Measurements from ENCODE around the gene TBC1D22B. TPM values are rescaled to one million over a fixed set of nuclear protein-coding genes. Genes with fewer than 3 reads are reported as not detected.

The TBC1D22B gene
- total and polyA plus RNA-seq, 2 experiments from 2014 or later = 9.1 to 19.9 TPM

DNA sequence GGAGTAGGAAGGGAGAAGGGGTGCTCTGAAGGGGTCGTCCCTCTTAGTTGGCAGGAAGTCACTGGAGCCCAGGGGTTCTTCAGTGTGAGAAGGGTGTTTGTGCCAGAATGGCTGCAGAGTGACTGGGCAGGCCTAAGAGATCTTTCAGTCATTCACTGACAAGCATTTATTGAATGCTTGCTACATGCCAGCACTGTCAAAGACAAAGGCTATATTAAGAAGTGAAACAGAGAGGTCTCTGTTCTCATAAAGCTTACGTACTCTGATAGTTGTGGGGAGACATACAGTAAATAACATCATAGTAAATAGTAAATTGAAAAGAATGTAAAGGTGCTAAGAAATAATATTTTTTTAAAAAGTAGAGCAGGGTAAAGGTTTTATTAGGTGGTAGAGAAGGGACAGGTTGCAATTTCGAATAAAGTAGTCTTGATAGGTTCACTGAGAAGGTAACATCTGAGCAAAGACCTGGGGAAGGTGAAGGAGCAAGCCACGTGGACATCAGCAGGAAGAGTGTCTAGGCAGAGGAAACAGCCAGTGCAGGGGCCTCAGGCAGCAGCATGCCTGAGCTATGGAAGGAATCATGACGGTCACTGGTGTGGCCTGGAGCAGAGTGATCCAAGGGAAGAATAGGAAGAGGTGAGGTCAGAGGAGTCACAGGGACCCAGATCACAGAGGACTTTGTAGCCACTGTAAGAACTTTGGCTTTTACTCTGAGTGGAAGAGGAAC lies 59.9 kb downstream of the TBC1D22B start (continued):
- TF ChIP-seq, protein P1, sequence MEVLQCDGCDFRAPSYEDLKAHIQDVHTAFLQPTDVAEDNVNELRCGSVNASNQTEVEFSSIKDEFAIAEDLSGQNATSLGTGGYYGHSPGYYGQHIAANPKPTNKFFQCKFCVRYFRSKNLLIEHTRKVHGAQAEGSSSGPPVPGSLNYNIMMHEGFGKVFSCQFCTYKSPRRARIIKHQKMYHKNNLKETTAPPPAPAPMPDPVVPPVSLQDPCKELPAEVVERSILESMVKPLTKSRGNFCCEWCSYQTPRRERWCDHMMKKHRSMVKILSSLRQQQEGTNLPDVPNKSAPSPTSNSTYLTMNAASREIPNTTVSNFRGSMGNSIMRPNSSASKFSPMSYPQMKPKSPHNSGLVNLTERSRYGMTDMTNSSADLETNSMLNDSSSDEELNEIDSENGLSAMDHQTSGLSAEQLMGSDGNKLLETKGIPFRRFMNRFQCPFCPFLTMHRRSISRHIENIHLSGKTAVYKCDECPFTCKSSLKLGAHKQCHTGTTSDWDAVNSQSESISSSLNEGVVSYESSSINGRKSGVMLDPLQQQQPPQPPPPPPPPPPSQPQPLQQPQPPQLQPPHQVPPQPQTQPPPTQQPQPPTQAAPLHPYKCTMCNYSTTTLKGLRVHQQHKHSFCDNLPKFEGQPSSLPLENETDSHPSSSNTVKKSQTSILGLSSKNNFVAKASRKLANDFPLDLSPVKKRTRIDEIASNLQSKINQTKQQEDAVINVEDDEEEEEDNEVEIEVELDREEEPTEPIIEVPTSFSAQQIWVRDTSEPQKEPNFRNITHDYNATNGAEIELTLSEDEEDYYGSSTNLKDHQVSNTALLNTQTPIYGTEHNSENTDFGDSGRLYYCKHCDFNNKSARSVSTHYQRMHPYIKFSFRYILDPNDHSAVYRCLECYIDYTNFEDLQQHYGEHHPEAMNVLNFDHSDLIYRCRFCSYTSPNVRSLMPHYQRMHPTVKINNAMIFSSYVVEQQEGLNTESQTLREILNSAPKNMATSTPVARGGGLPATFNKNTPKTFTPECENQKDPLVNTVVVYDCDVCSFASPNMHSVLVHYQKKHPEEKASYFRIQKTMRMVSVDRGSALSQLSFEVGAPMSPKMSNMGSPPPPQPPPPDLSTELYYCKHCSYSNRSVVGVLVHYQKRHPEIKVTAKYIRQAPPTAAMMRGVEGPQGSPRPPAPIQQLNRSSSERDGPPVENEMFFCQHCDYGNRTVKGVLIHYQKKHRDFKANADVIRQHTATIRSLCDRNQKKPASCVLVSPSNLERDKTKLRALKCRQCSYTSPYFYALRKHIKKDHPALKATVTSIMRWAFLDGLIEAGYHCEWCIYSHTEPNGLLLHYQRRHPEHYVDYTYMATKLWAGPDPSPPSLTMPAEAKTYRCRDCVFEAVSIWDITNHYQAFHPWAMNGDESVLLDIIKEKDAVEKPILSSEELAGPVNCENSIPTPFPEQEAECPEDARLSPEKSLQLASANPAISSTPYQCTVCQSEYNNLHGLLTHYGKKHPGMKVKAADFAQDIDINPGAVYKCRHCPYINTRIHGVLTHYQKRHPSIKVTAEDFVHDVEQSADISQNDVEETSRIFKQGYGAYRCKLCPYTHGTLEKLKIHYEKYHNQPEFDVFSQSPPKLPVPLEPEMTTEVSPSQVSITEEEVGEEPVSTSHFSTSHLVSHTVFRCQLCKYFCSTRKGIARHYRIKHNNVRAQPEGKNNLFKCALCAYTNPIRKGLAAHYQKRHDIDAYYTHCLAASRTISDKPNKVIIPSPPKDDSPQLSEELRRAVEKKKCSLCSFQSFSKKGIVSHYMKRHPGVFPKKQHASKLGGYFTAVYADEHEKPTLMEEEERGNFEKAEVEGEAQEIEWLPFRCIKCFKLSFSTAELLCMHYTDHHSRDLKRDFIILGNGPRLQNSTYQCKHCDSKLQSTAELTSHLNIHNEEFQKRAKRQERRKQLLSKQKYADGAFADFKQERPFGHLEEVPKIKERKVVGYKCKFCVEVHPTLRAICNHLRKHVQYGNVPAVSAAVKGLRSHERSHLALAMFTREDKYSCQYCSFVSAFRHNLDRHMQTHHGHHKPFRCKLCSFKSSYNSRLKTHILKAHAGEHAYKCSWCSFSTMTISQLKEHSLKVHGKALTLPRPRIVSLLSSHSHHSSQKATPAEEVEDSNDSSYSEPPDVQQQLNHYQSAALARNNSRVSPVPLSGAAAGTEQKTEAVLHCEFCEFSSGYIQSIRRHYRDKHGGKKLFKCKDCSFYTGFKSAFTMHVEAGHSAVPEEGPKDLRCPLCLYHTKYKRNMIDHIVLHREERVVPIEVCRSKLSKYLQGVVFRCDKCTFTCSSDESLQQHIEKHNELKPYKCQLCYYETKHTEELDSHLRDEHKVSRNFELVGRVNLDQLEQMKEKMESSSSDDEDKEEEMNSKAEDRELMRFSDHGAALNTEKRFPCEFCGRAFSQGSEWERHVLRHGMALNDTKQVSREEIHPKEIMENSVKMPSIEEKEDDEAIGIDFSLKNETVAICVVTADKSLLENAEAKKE (CRISPR knock-in tag; IDR thresholded peaks at IDR 0.05) = no peak
- TF ChIP-seq, protein P2, sequence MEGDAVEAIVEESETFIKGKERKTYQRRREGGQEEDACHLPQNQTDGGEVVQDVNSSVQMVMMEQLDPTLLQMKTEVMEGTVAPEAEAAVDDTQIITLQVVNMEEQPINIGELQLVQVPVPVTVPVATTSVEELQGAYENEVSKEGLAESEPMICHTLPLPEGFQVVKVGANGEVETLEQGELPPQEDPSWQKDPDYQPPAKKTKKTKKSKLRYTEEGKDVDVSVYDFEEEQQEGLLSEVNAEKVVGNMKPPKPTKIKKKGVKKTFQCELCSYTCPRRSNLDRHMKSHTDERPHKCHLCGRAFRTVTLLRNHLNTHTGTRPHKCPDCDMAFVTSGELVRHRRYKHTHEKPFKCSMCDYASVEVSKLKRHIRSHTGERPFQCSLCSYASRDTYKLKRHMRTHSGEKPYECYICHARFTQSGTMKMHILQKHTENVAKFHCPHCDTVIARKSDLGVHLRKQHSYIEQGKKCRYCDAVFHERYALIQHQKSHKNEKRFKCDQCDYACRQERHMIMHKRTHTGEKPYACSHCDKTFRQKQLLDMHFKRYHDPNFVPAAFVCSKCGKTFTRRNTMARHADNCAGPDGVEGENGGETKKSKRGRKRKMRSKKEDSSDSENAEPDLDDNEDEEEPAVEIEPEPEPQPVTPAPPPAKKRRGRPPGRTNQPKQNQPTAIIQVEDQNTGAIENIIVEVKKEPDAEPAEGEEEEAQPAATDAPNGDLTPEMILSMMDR (conservative IDR thresholded peaks at IDR 0.05; ENCODE audit: low read depth in 2 of 2) = no peak
- TF ChIP-seq STAT1 (IDR thresholded peaks at IDR 0.05; ENCODE audit: unreplicated experiment) (no peak), NANOG (IDR thresholded peaks at IDR 0.05; ENCODE audit: borderline replicate concordance) (no peak), JUNB (IDR thresholded peaks at IDR 0.05; ENCODE audit: unreplicated experiment) (no peak)

DNA sequence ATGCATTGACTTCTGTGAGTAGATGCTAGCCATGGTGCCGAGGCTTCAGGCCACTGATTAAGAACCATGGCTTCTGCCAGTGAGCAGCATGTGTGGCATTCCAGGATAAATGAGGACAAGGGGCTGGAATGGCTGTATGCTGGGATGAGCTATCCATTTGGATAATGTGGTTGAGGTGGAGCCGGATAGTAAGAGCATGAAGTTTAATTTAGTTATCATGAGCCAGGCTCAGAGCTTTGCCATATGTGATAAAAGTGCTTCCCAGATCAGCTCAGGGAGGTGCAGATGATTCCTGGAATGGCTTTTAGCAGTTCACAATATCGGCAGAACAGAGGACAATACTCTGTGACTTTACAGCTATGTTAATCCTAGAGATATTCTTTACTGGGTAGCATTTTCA lies 61.6 kb downstream of the TBC1D22B start:
- ATAC-seq (no peak), DNase-seq (ENCODE audit: low spot score) (no peak)
- Mint-ChIP-seq H3K9me3 (no peaks in the 10 kb centered on the region), H3K4me1 (no peaks in the 10 kb centered on the region), H3K27ac (no peak overlapping the region), H3K27me3 (ENCODE audit: insufficient read depth, low read depth, poor library complexity) (peaks cover 2% of the 10 kb centered on the region), H3K36me3 (ENCODE audit: low read depth) (peaks cover 20% of the 10 kb centered on the region), H3K4me3 (no peak overlapping the region)
- Histone ChIP-seq H3F3A (replicated peaks; ENCODE audit: low read depth) (0 out of 2 replicates have a peak, but pooled peaks cover 4% of the 10 kb centered on the region), H3K27me3 (ENCODE audit: insufficient read depth) (no peaks in the 10 kb centered on the region), H4K20me1 (replicated peaks; ENCODE audit: insufficient read depth) (no peaks in the 10 kb centered on the region; the same call in none of the 2 replicates), H3K79me2 (replicated peaks; ENCODE audit: insufficient read depth) (no peaks in the 10 kb centered on the region), H3K36me3 (ENCODE audit: insufficient read depth) (peaks cover 16% of the 10 kb centered on the region), H3K4me3 (no peak overlapping the region), H3K27ac (ENCODE audit: low read depth) (no peak overlapping the region), H3K4me2 (no peak overlapping the region), H2AFZ (no peak overlapping the region), H3K4me1 (ENCODE audit: insufficient read depth) (no peaks in the 10 kb centered on the region), H3K9me2 (ENCODE audit: insufficient read depth) (no peaks in the 10 kb centered on the region)
- no peak for TF ChIP-seq JUNB (IDR thresholded peaks at IDR 0.05; ENCODE audit: unreplicated experiment)
- TF ChIP-seq, protein P3, sequence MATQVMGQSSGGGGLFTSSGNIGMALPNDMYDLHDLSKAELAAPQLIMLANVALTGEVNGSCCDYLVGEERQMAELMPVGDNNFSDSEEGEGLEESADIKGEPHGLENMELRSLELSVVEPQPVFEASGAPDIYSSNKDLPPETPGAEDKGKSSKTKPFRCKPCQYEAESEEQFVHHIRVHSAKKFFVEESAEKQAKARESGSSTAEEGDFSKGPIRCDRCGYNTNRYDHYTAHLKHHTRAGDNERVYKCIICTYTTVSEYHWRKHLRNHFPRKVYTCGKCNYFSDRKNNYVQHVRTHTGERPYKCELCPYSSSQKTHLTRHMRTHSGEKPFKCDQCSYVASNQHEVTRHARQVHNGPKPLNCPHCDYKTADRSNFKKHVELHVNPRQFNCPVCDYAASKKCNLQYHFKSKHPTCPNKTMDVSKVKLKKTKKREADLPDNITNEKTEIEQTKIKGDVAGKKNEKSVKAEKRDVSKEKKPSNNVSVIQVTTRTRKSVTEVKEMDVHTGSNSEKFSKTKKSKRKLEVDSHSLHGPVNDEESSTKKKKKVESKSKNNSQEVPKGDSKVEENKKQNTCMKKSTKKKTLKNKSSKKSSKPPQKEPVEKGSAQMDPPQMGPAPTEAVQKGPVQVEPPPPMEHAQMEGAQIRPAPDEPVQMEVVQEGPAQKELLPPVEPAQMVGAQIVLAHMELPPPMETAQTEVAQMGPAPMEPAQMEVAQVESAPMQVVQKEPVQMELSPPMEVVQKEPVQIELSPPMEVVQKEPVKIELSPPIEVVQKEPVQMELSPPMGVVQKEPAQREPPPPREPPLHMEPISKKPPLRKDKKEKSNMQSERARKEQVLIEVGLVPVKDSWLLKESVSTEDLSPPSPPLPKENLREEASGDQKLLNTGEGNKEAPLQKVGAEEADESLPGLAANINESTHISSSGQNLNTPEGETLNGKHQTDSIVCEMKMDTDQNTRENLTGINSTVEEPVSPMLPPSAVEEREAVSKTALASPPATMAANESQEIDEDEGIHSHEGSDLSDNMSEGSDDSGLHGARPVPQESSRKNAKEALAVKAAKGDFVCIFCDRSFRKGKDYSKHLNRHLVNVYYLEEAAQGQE (IDR thresholded peaks at IDR 0.05; ENCODE audit: unreplicated experiment) = no peak
- TF ChIP-seq CREB1 (CRISPR knock-in tag; IDR thresholded peaks at IDR 0.05; ENCODE audit: low read depth) = no peak
- TF ChIP-seq, protein P4, sequence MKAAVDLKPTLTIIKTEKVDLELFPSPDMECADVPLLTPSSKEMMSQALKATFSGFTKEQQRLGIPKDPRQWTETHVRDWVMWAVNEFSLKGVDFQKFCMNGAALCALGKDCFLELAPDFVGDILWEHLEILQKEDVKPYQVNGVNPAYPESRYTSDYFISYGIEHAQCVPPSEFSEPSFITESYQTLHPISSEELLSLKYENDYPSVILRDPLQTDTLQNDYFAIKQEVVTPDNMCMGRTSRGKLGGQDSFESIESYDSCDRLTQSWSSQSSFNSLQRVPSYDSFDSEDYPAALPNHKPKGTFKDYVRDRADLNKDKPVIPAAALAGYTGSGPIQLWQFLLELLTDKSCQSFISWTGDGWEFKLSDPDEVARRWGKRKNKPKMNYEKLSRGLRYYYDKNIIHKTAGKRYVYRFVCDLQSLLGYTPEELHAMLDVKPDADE (IDR thresholded peaks at IDR 0.05) = no peak
- TF ChIP-seq POLR2AphosphoS5 (IDR thresholded peaks at IDR 0.05; ENCODE audit: low read depth) = no peak
